H1 (cell line): ENCODE data around the gene ZRANB1. TPM values are rescaled to one million over a fixed set of nuclear protein-coding genes. Genes with fewer than 3 reads are reported as not detected.

Source experiments
- CTCF ChIA-PET: fragments of 300-600 bp; sonication (Branson Sonifier 250); formaldehyde crosslinking; loops from one replicate; lab custom pipeline; 2021; ENCODE audit not compliant: partially characterized antibody; lab: Charles Lee
- POLR2A ChIA-PET: fragments of 300-600 bp; sonication (Branson Sonifier 250); formaldehyde crosslinking; loops from one replicate; lab custom pipeline; 2021; ENCODE audit warnings: inconsistent platforms; ENCODE audit not compliant: partially characterized antibody; lab: Charles Lee
- DNase-seq, 2 experiments: peaks; one replicate each; pipeline versions ENCODE4 v3.0.0 to v3.0.0-alpha.2; 2010 to 2022; ENCODE audit warnings: low spot score in 2 of 2, low read depth in 1 of 2, mixed read lengths in 1 of 2
- FAIRE-seq: peaks from 2 replicates; lab custom pipeline; 2011; peaks lifted over from hg19 to GRCh38; lab: Jason Lieb, UNC
- H2AFZ ChIP-seq: 2 replicates; pipeline ENCODE4 v1.8.1; 2012; ENCODE audit warnings: low read length, inconsistent platforms
- H2AK5ac ChIP-seq: 2 replicates; pipeline ENCODE4 v1.6.1; 2013; ENCODE audit warnings: low read depth, low read length
- H2BK120ac ChIP-seq: replicated peaks from 2 replicates; pipeline ENCODE3; 2013; ENCODE audit warnings: low read depth, low read length, inconsistent platforms
- H2BK12ac ChIP-seq: 2 replicates; pipeline ENCODE4 v1.6.1; 2013; ENCODE audit warnings: low read depth, low read length
- H2BK15ac ChIP-seq: 2 replicates; pipeline ENCODE4 v1.6.1; 2013; ENCODE audit warnings: low read length
- H2BK20ac ChIP-seq: 2 replicates; pipeline ENCODE4 v1.6.1; 2013; ENCODE audit warnings: low read length
- H2BK5ac ChIP-seq: 2 replicates; pipeline ENCODE4 v1.6.1; 2013; ENCODE audit warnings: low read depth, low read length
- H3K14ac ChIP-seq: 2 replicates; pipeline ENCODE4 v1.6.1; 2013; ENCODE audit warnings: inconsistent platforms; ENCODE audit not compliant: insufficient read length
- H3K18ac ChIP-seq: 2 replicates; pipeline ENCODE4 v1.6.1; 2013; ENCODE audit warnings: low read length; ENCODE audit errors: extremely low read depth
- H3K23ac ChIP-seq: 2 replicates; pipeline ENCODE4 v1.6.1; 2013; ENCODE audit warnings: inconsistent platforms; ENCODE audit not compliant: insufficient read length
- H3K23me2 ChIP-seq: 2 replicates; pipeline ENCODE4 v1.6.1; 2013; ENCODE audit warnings: low read depth, low read length
- H3K27ac ChIP-seq: 2 replicates; pipeline ENCODE4 v1.6.1; 2011; ENCODE audit warnings: low read depth, low read length, inconsistent platforms
- H3K27me3 ChIP-seq, 4 experiments: replicated peaks in 1 of 4; 1 replicate in 1 of 4; 2 replicates in 3 of 4; pipeline versions ENCODE4 v1.6.1 to v1.8.1; 2011 to 2013; ENCODE audit warnings: low read length in 3 of 4, mild to moderate bottlenecking in 3 of 4, inconsistent platforms in 2 of 4, mixed read lengths in 2 of 4, moderate library complexity in 1 of 4; ENCODE audit not compliant: control insufficient read depth in 3 of 4, insufficient read depth in 3 of 4; ENCODE audit errors: extremely low read depth in 1 of 4
- H3K36me3 ChIP-seq, 4 experiments: 2 replicates each; pipeline versions ENCODE4 v1.6.1 to v1.8.1; 2011 to 2013; ENCODE audit warnings: mild to moderate bottlenecking in 4 of 4, low read length in 3 of 4, moderate library complexity in 2 of 4, control low read depth in 1 of 4, inconsistent platforms in 1 of 4; ENCODE audit not compliant: insufficient read depth in 4 of 4, control insufficient read depth in 2 of 4
- H3K4ac ChIP-seq: replicated peaks from 2 replicates; pipeline ENCODE3; 2013; ENCODE audit warnings: low read length, low read depth, mixed read lengths, inconsistent platforms; ENCODE audit not compliant: insufficient read length
- H3K4me1 ChIP-seq, 4 experiments: replicated peaks in 1 of 4; 1 replicate in 1 of 4; 2 replicates in 3 of 4; pipeline versions ENCODE4 v1.6.1 to v1.8.1; 2011 to 2013; ENCODE audit warnings: low read length in 3 of 4, inconsistent platforms in 2 of 4, mixed read lengths in 1 of 4; ENCODE audit not compliant: insufficient read depth in 4 of 4, control insufficient read depth in 3 of 4
- H3K4me2 ChIP-seq, 2 experiments: 2 replicates each; pipeline versions ENCODE4 v1.6.1 to v1.8.1; 2011 to 2013; ENCODE audit warnings: low read depth in 2 of 2, low read length in 2 of 2, control low read depth in 1 of 2, inconsistent platforms in 1 of 2, mild to moderate bottlenecking in 1 of 2; ENCODE audit not compliant: insufficient read depth in 1 of 2
- H3K4me3 ChIP-seq, 4 experiments: fragments of 200-600, 300-600 bp in 1 of 4; sonication (generic), shearing (Covaris generic), sonication (Bioruptor Twin) in 1 of 4; 2 replicates each; pipeline versions ENCODE4 v1.5.1 to v1.8.1; 2011 to 2016; ENCODE audit warnings: low read length in 4 of 4, low read depth in 3 of 4, control low read depth in 2 of 4, inconsistent platforms in 2 of 4, mild to moderate bottlenecking in 2 of 4, mixed read lengths in 1 of 4, moderate library complexity in 1 of 4; ENCODE audit not compliant: insufficient read depth in 2 of 4; ENCODE audit errors: extremely low read depth in 1 of 4
- H3K56ac ChIP-seq: replicated peaks from 2 replicates; pipeline ENCODE3; 2013; ENCODE audit warnings: low read depth, mild to moderate bottlenecking, mixed read lengths, low read length, inconsistent platforms; ENCODE audit not compliant: insufficient read length
- H3K79me1 ChIP-seq: 2 replicates; pipeline ENCODE4 v1.6.1; 2013; ENCODE audit warnings: low read depth, low read length, control low read depth
- H3K79me2 ChIP-seq, 2 experiments: 2 replicates each; pipeline versions ENCODE4 v1.6.1 to v1.8.1; 2012 to 2013; ENCODE audit warnings: low read length in 2 of 2, mild to moderate bottlenecking in 2 of 2, inconsistent platforms in 1 of 2; ENCODE audit not compliant: insufficient read depth in 2 of 2, control insufficient read depth in 1 of 2
- H3K9ac ChIP-seq, 4 experiments: replicated peaks in 1 of 4; 1 replicate in 1 of 4; 2 replicates in 3 of 4; pipeline versions ENCODE4 v1.6.1 to v1.8.1; 2011 to 2013; ENCODE audit warnings: low read depth in 3 of 4, low read length in 3 of 4, control low read depth in 2 of 4, mild to moderate bottlenecking in 2 of 4, moderate library complexity in 2 of 4, inconsistent platforms in 1 of 4; ENCODE audit errors: extremely low read depth in 1 of 4
- H3K9me3 ChIP-seq, 2 experiments: 2 replicates each; pipeline versions ENCODE4 v1.6.1 to v1.8.1; 2012 to 2013; ENCODE audit warnings: mild to moderate bottlenecking in 2 of 2, moderate library complexity in 2 of 2, control low read depth in 1 of 2, inconsistent platforms in 1 of 2, low read depth in 1 of 2, low read length in 1 of 2, mixed read lengths in 1 of 2; ENCODE audit not compliant: insufficient read depth in 2 of 2
- H4K20me1 ChIP-seq, 2 experiments: replicated peaks in 1 of 2; 2 replicates each; pipeline versions ENCODE3 to v1.8.1; 2011 to 2013; ENCODE audit warnings: inconsistent platforms in 2 of 2, low read length in 2 of 2, mild to moderate bottlenecking in 1 of 2; ENCODE audit not compliant: insufficient read depth in 2 of 2, control insufficient read depth in 1 of 2
- H4K5ac ChIP-seq: 2 replicates; pipeline ENCODE4 v1.6.1; 2013; ENCODE audit warnings: low read length, low read depth, mixed read lengths, inconsistent platforms; ENCODE audit not compliant: insufficient read length
- H4K8ac ChIP-seq: 2 replicates; pipeline ENCODE4 v1.8.0; 2013; ENCODE audit warnings: mild to moderate bottlenecking, moderate library complexity, low read length, inconsistent platforms; ENCODE audit not compliant: insufficient read depth; ENCODE audit errors: extremely low read depth
- H4K91ac ChIP-seq: replicated peaks from 2 replicates; pipeline ENCODE3; 2013; ENCODE audit warnings: low read length, mixed read lengths, inconsistent platforms; ENCODE audit not compliant: insufficient read length
- ASH2L ChIP-seq: fragments of 200-600, 300-600 bp; sonication (generic); IDR thresholded peaks from one replicate; pipeline ENCODE4 v1.7.1; 2017; ENCODE audit warnings: low read length
- BRCA1 ChIP-seq: IDR thresholded peaks from 2 replicates; pipeline ENCODE4 v1.6.1; 2012; ENCODE audit warnings: low read depth, low read length, improper control_type of control experiment
- HDAC2 ChIP-seq, 2 experiments: fragments of 300-600 bp in 1 of 2; sonication (generic) in 1 of 2; IDR thresholded peaks; 2 replicates each; pipeline ENCODE4 v1.6.1; 2011 to 2012; ENCODE audit warnings: low read depth in 2 of 2, low read length in 2 of 2, mild to moderate bottlenecking in 2 of 2, moderate library complexity in 2 of 2, borderline replicate concordance in 1 of 2, inconsistent platforms in 1 of 2
- JUN ChIP-seq: IDR thresholded peaks from 2 replicates; pipeline ENCODE4 v1.6.1; 2011; ENCODE audit warnings: low read depth, mild to moderate bottlenecking, improper control_type of control experiment, low read length
- KDM5A ChIP-seq: fragments of 200-600 bp; IDR thresholded peaks from 2 replicates; pipeline ENCODE4 v1.7.1; 2012; ENCODE audit warnings: mild to moderate bottlenecking, low read length, inconsistent platforms, mixed read lengths
- MAX ChIP-seq: IDR thresholded peaks from 2 replicates; pipeline ENCODE4 v1.6.1; 2012; ENCODE audit warnings: inconsistent platforms
- PHF8 ChIP-seq: fragments of 200-600 bp; sonication (generic); conservative IDR thresholded peaks from 2 replicates; pipeline ENCODE4 v1.7.1; 2012; ENCODE audit warnings: low read depth, mild to moderate bottlenecking, inconsistent platforms, low read length, moderate library complexity
- RAD21 ChIP-seq, 2 experiments: IDR thresholded peaks in 1 of 2; conservative IDR thresholded peaks in 1 of 2; 2 replicates each; pipeline ENCODE4 v1.6.1; 2011; ENCODE audit warnings: low read depth in 2 of 2, low read length in 2 of 2, improper control_type of control experiment in 1 of 2, inconsistent platforms in 1 of 2, mild to moderate bottlenecking in 1 of 2, moderate library complexity in 1 of 2
- RNF2 ChIP-seq: fragments of 200-900, 300-1000 bp; sonication (generic); IDR thresholded peaks from 2 replicates; pipeline ENCODE4 v1.7.1; 2016; ENCODE audit warnings: borderline replicate concordance, low read depth, mild to moderate bottlenecking, antibody characterized with exemption, low read length; ENCODE audit not compliant: poor library complexity, severe bottlenecking; ENCODE audit errors: missing control alignments
- SP4 ChIP-seq: IDR thresholded peaks from 2 replicates; pipeline ENCODE4 v1.6.1; 2012; ENCODE audit warnings: low read length, inconsistent platforms
- USF2 ChIP-seq: IDR thresholded peaks from 2 replicates; pipeline ENCODE4 v1.6.1; 2011; ENCODE audit warnings: low read length, improper control_type of control experiment
- YY1 ChIP-seq: IDR thresholded peaks from 2 replicates; pipeline ENCODE4 v1.6.1; 2011; ENCODE audit warnings: low read depth, mild to moderate bottlenecking, low read length
- WGBS, 2 experiments: shearing (Covaris generic) in 1 of 2; methylation state at CpG; one replicate each; pipeline versions ENCODE4 v1.1.6 to v1.1.7; 2013 to 2015; ENCODE audit warnings: low lambda C conversion rate in 2 of 2, mixed read lengths in 2 of 2, inconsistent platforms in 1 of 2, low coverage in 1 of 2, missing lambda C conversion rate in 1 of 2; ENCODE audit not compliant: insufficient replicate concordance in 2 of 2, insufficient coverage in 1 of 2, insufficient read length in 1 of 2; ENCODE audit errors: extremely low coverage in 1 of 2, missing lambda C conversion rate in 1 of 2; 5-methylcytosine and 5-hydroxymethylcytosine counted together
- polyA plus RNA-seq, 7 experiments: library from polyadenylated mRNA; depleted of rRNA in 3 of 7; stranded (reverse) in 5 of 7; unstranded in 2 of 7; fragments of >200 nt in 5 of 7; fragments of 200-250 nt in 2 of 7; gene quantifications; 1 replicate in 5 of 7; 2 replicates in 1 of 7; 4 replicates in 1 of 7; pipeline versions ENCODE4 v1.2.1 to v1.2.3, GENCODE V29; 2011 to 2013; ENCODE audit warnings: missing spikeins in 2 of 7, mixed read lengths in 2 of 7
- total RNA-seq: library from RNA; stranded (reverse); fragmentation: NEBNext Ultra II Directional; extraction: Animal tissue kit (Norgen Biotek cat#: 25700); gene quantifications from 2 replicates; pipeline ENCODE4 v1.2.1, GENCODE V29; 2021

ZRANB1 gene
- total and polyA plus RNA-seq, 2 of the 8 experiments (the other 6 are each of a cell fraction or from before 2014, with no cell fraction given) = 6.1 to 19.9 TPM

GRCh38 chr10:124902462-124902861 is 39.5 kb upstream of the ZRANB1 start:
- H3K27me3 ChIP-seq = no peaks in the 10 kb centered on the region
- no peak overlapping the region for H4K91ac ChIP-seq
- H3K4me2 ChIP-seq = no peak overlapping the region
- no peaks in the 10 kb centered on the region; the same call in 1 of the 2 replicates for H3K23me2 ChIP-seq
- H3K4me3 ChIP-seq = no peak overlapping the region
- no peak overlapping the region for H2AFZ ChIP-seq
- H3K4ac ChIP-seq = no peak overlapping the region
- H3K14ac ChIP-seq = no peak overlapping the region
- no peak overlapping the region for H3K9ac ChIP-seq
- no peaks in the 10 kb centered on the region for H3K36me3 ChIP-seq
- 0 out of 7 replicates have a peak, but pooled peaks cover 0 to 2% (median 0%) of the 10 kb centered on the region in 4 experiments for H3K4me1 ChIP-seq
- H3K79me1 ChIP-seq = no peaks in the 10 kb centered on the region
- DNase-seq (no peak), FAIRE-seq (no peak)
- no peak overlapping the region for H4K8ac ChIP-seq
- no peak overlapping the region for H2BK5ac ChIP-seq
- H2BK12ac ChIP-seq = no peak overlapping the region
- no peak overlapping the region for H2BK20ac ChIP-seq
- no peaks in the 10 kb centered on the region for H3K9me3 ChIP-seq
- no peak overlapping the region for H2BK15ac ChIP-seq
- no peak overlapping the region for H3K27ac ChIP-seq
- no peak overlapping the region for H2AK5ac ChIP-seq
- H3K79me2 ChIP-seq = no peaks in the 10 kb centered on the region
- 100% methylated on average over 1 of the region's 1 CpG; no CpG with 5 or more reads in 1 of the 2 experiments for WGBS, 2 experiments
- no peak overlapping the region for H3K23ac ChIP-seq
- no peak overlapping the region for H2BK120ac ChIP-seq
- H3K56ac ChIP-seq = no peak overlapping the region
- no peak overlapping the region for H4K5ac ChIP-seq
- H4K20me1 ChIP-seq = no peaks in the 10 kb centered on the region
- H3K18ac ChIP-seq = no peak overlapping the region
- ChIA-PET CTCF (no interaction called here), POLR2A (interaction anchor here (2.4 kb wide), 1 partner anchor 14 kb away, joined by 15 read pairs; no protein-coding TSS in a partner anchor)
- TF ChIP-seq PHF8 (no peak), SP4 (no peak), BRCA1 (no peak), JUN (no peak), KDM5A (no peak), RNF2 (no peak), RAD21 (IDR thresholded peaks at IDR 0.05 in 1 of 2, conservative IDR thresholded peaks at IDR 0.05 in 1 of 2; ENCODE audit: low read depth in 2 of 2, low read length in 2 of 2) (no peak), MAX (no peak), YY1 (no peak), USF2 (no peak), ASH2L (no peak), HDAC2 (IDR thresholded peaks at IDR 0.05; ENCODE audit: borderline replicate concordance in 1 of 2, low read depth in 2 of 2, low read length in 2 of 2) (no peak)
